ENCODE results near the gene SSBP4.

SSBP4 gene

DNA sequence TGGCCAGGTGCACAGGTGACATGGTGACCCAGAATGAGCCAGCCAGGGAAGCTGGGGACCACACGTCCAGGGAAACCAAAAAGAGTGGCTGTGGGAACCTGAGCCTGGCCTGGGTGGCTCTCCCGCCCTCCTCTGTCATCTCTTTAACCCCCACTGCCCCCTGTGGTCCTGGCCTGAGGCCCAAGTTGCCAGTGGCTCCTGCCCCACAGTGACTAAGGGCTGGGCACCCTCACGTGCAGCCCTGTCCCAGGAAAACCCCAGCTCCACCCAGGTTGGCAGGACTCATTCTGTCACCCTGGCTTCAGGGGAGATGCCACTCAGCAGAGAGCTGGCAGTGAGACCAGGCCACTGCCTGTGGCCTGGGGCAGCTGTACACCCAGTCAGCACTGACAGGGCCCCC, 49.3 kb downstream of the SSBP4 start:
- no peak for DNase-seq (ENCODE audit: low read depth)

- no peak for DNase-seq (ENCODE audit: low read depth)
Measured at GRCh38 chr19:18469069-18469846, 50.1 kb downstream of the SSBP4 start.

GRCh38 chr19:18470787-18471186, 51.6 kb downstream of the SSBP4 start:
- no peak for DNase-seq (ENCODE audit: low read depth)

DNA sequence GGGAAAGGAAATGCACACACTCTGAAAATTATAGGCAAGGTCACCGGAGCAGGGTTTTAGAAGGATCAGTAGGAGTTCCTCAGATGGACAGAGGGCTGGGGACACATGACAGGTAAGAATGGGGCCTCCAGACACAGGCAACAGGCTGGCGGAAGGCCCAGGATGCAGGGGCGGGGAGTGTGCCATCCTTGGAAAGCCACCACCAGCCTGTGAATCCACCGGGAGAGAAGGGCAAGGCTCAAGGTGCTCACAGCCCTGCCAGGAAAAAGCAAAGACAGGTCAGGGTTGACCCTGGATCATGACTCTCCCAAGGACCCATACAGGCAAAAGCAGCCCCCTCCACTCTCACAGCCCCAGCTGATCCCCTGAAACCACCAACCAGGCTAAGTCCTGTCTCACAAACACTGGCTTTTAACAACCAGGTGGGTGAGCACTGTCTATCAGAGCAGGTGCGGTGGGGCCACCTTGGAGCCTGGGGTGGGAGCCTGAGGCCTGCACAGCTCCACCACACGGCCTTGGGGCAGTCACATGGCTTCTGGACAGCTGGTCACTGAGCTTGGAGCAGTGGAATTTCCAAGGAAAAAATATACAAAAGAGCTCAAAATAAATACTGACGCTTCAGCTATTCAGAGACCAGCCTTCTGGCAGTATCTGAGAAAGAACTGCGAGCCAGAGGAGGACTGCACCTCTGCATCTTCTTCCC, 54.0 kb downstream of the SSBP4 start:
- DNase-seq (ENCODE audit: low read depth) = no peak

GRCh38 chr19:18473706-18474087, 54.5 kb downstream of the SSBP4 start:
- DNase-seq (ENCODE audit: low read depth) = no peak

DNA sequence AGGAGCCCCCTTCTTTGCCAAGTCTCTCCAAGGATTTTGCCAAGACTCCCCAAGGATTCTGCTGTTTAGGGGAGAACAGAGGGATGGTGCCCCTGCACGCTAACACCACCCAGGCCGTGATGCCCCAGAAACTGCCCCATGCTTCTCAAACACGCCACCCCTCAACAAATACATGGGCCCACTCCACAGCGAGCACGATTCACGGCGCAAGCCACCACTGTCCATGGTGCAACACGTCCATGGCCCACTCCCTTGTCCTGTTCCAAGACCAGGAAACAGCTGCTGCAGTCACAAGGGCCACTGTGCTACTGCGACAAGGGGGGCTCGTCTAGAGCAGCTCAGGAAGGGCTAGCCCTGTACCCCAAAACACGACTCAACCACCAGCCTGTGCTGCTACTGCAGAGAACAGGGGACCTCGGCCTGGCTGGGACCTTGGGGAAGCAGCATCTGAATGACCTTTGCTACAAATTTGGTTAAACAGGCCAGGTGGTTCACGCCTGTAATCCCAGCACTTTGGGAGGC, 55.2 kb downstream of the SSBP4 start:
- no peak for DNase-seq (ENCODE audit: low read depth)

GRCh38 chr19:18475004-18475453, 55.8 kb downstream of the SSBP4 start:
- no peak for DNase-seq (ENCODE audit: low read depth)

- DNase-seq (ENCODE audit: low read depth) = no peak
Measured at GRCh38 chr19:18475762-18476331, 56.6 kb downstream of the SSBP4 start.

DNA sequence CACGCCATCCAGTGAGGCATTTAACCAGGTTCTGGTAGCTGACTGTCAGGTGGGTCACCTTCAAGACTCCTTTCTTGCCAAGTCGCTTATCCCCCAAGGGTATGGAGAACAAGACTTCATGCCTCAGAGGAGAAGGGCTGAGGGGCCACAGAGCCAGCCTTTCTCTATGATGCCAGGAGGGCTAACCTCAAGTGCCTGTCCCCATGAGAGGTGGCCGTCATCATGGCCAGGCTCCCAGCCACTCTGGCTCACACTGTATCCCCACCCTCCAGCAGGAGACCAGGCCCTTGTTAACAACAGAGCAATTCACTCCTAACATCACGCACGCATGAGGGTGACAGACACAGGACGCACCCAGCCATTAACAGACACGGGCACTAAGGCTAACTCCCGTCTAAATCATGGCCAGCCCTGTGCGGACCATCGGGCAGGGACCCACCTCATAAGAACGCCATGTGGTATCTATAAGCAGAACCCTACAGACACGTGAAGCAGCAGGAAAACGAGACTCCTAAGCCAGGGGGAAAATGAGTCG, 57.4 kb downstream of the SSBP4 start:
- no peak for DNase-seq (ENCODE audit: low read depth)

DNA sequence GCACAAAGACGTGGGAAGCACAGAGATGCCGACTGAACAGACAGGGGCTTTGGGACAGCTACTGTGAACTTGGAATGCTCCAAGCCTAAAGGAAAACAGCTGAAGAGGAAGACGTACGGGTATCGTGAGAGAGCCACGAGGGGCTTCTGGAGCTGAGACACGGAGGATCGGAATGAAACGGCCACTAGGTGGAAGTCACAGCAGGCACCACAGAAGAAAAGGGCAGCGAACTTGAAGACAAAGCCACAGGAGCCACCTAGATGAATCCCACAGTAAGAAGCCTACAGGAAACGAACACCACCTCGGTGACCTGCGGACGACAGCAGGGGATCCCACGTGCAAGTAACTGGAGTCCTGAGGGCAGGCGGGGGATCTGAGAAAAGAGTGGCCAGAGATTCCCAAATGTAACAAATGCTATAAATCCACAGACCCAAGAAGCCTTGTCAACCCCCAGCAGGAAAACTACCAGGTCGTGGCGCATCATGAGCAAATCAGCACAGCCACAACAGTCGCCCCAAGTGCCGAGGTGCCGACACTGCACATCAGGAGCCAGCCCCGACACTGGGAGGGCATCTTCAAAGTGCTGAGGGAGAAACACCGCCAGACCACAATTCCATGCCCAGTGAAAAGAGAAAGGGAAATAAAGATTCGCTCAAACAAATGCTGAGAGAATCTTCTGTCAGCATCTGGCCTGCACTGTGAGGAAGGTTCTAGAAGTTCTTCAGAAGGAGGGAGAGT, 58.0 kb downstream of the SSBP4 start:
- no peak for DNase-seq (ENCODE audit: low read depth)

GRCh38 chr19:18477974-18478373, 58.8 kb downstream of the SSBP4 start:
- DNase-seq (ENCODE audit: low read depth) = no peak

- peak; percentile 81 for DNase-seq (ENCODE audit: low read depth)
Measured at GRCh38 chr19:18478545-18479311, 59.5 kb downstream of the SSBP4 start.

DNA sequence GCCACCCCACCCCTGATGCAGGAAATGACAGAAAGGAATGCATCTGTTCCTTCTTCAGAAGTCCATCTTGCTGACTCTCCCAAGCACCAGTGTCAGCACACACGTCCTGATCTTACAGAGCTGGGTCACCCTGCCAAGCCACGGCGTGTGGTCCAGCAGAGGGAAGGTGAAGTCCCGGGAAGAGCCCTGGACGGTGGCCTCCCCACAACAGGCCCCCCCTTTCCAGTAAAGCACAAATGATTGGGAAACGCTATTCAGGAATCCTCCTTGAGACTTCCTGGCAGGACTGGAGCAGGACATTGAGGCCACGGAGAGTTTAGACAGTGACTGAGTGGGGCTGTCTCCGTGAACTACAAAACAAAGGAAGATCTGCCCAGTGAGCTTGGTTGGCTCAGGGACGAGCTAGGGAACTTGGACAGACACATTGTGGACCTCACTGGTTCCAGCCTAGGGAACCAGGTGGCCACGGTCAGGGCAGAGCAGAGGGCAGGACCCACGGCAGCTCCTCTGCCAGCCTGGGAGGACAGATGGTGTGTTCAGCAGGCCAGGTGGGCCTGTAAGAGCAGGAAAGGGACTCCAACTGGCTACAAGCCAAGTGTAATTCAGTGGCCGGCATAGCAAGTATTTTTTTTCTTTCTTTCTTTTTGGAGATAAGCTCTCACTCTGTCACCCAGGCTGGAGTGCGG, 61.0 kb downstream of the SSBP4 start:
- DNase-seq (ENCODE audit: low read depth) = peak; percentile 36

DNA sequence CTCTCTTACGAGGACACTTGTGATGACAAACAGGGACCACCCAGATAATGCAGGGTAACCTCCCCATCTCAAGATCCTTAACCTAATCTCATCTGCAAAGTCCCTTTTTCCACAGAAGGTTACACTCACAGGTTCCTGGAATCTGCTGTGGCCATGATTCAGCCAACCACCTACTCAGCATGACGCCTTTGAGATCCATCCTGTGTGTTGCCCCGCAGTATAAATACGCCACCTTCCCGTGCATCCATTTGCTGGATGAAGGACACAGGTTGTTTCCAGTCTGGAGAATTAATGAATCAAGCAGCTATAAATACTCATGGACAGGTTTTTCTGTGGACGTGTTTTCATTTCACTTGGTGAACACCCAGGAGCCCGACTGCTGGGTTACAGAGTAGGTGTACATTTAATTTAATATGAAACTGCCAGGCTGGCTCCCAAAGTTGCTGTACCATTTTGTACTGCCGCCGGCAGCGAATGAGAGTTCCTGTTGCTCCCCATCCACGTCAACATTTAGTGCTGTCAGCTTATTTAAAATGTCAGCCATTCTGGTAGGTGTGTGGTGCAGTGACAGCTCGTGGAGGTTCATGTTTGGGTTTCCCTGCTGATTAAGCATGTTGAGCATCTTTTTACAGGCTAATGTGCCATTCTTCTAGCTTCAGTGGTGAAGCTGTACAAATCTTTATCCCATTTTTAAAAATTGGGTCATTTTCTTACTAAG, 62.5 kb downstream of the SSBP4 start:
- no peak for DNase-seq (ENCODE audit: low read depth)

DNA sequence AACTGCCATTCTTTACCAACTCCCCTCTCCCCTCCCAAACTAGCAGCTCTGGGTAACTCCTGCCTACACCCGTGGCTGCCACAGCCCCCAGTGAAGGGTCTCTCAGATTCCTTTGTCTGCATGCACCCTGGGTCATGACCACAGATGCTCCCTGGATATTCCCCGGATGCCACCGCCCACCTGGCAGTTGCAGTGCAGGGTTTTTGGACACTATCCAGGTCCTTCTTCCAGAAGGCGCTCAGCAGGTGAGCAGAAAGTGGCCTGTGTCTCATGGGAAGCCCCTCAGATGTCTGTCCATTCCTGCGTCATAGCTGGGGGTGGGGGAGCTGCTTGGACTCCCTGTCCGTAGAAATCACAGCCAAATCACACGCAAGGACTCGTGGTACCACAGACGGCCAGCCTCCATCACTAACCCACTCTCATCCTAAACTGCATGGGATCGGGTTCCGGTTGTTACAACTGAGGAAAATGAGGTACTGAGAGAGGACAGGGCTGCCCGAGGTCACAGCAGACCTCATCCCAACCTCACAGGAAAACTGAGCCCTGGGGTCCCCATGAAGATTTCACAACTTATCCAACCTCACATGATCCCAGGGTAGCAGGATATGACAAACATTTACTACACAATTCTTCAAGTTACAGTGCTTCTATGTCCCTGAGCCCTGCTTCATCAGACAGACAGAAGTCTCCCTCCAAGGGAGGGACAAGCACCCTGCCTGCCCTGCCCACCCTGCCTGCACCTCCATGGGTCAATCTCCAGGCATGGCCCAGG, 64.1 kb downstream of the SSBP4 start:
- no peak for DNase-seq (ENCODE audit: low read depth)

All from HS-5 (cell line).